ENCODE data around the gene TBRG4. TPM values are rescaled to one million over a fixed set of nuclear protein-coding genes. Genes with fewer than 3 reads are reported as not detected.

Gene TBRG4
- polyA plus RNA-seq, 1 donor from 2014 or later = 52.8 TPM

DNA sequence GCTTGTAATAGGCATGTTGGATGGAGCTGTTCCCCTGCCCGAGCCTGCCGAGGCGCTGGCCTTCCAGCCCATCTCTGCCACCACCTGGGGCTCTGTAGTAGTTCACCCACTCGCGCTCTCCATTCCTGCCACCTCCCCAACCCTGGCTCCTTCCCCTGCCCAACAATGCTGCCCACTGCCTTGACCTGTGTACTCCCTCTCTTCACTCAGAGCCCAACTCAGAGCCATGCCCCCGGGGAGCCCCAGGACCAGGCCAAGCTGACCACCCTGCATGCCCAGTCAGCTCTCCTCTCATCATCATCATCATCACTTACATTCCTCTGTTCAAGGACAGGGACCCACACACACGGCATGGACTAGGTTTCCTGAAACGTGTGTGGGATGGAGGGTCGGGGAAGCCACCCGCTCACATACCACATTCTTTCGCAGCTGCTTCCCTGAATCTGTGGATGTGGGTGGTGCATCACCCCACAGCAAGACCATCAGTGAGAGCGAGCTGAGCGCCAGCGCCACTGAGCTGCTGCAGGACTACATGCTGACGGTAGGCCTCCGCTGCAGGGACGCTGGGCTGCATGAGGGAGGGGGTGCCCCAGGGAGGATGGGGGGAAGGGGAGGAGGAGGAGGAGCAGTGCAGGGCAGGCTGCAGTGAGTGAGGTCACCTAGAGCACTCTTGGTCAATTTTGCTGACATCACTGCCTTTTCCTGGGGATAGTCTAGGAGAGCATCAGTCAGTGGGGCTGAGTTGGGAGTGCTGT is 38.3 kb downstream of the TBRG4 start:
- H3K9me2 ChIP-seq (ENCODE audit: insufficient read depth, low read length) = no peaks in the 10 kb centered on the region
- H3K4me3 ChIP-seq (ENCODE audit: low read length) = no peak overlapping the region
- H3K27me3 ChIP-seq (ENCODE audit: insufficient read depth, low read depth, low read length) = no peaks in the 10 kb centered on the region
- TF ChIP-seq RAD21 (conservative IDR thresholded peaks at IDR 0.05) (no peak), POLR2AphosphoS5 (IDR thresholded peaks at IDR 0.05) (peak; percentile 18)
- H3K4me2 ChIP-seq (ENCODE audit: low read length) = no peak overlapping the region
- no peak overlapping the region for H2AFZ ChIP-seq (ENCODE audit: low read depth, low read length)
- no peaks in the 10 kb centered on the region for H4K20me1 ChIP-seq (ENCODE audit: insufficient read depth)
- no peaks in the 10 kb centered on the region for H3K79me2 ChIP-seq (replicated peaks; ENCODE audit: insufficient read depth, low read length)
- peaks cover 3% of the 10 kb centered on the region for H3K36me3 ChIP-seq (ENCODE audit: insufficient read depth, low read length)
- peak overlapping the region; percentile 34 for H3K27ac ChIP-seq (ENCODE audit: low read length)
- no peaks in the 10 kb centered on the region for H3K9me3 ChIP-seq (ENCODE audit: low read length)
- H3K9ac ChIP-seq (ENCODE audit: low read length) = no peak overlapping the region
- H3F3A ChIP-seq (ENCODE audit: insufficient read depth, low read length, poor library complexity, severe bottlenecking) = no peaks in the 10 kb centered on the region

GRCh38 chr7:45072131-45073030 is 39.1 kb downstream of the TBRG4 start:
- no peak overlapping the region for H3K4me3 ChIP-seq (ENCODE audit: low read length)
- no peaks in the 10 kb centered on the region for H3F3A ChIP-seq (ENCODE audit: insufficient read depth, low read length, poor library complexity, severe bottlenecking)
- no peak overlapping the region for H3K4me2 ChIP-seq (ENCODE audit: low read length)
- H4K20me1 ChIP-seq (ENCODE audit: insufficient read depth) = no peaks in the 10 kb centered on the region
- no peaks in the 10 kb centered on the region for H3K9me3 ChIP-seq (ENCODE audit: low read length)
- H3K9me2 ChIP-seq (ENCODE audit: insufficient read depth, low read length) = no peaks in the 10 kb centered on the region
- no peak overlapping the region for H3K9ac ChIP-seq (ENCODE audit: low read length)
- no peaks in the 10 kb centered on the region for H3K27me3 ChIP-seq (ENCODE audit: insufficient read depth, low read depth, low read length)
- no peaks in the 10 kb centered on the region for H3K79me2 ChIP-seq (replicated peaks; ENCODE audit: insufficient read depth, low read length)
- TF ChIP-seq CTCF (IDR thresholded peaks at IDR 0.05; ENCODE audit: poor library complexity, severe bottlenecking) (no peak), MXI1 (conservative IDR thresholded peaks at IDR 0.05; ENCODE audit: poor library complexity, severe bottlenecking) (no peak), EZH2 (IDR thresholded peaks at IDR 0.05; ENCODE audit: borderline replicate concordance, insufficient read depth, low read length, poor library complexity, severe bottlenecking) (no peak), RAD21 (conservative IDR thresholded peaks at IDR 0.05) (no peak), TAF1 (IDR thresholded peaks at IDR 0.05; ENCODE audit: low read depth) (no peak), POLR2AphosphoS5 (IDR thresholded peaks at IDR 0.05) (no peak), SMC3 (conservative IDR thresholded peaks at IDR 0.05; ENCODE audit: poor library complexity) (no peak), REST (IDR thresholded peaks at IDR 0.05; ENCODE audit: borderline replicate concordance) (no peak), EP300 (conservative IDR thresholded peaks at IDR 0.05; ENCODE audit: poor library complexity, severe bottlenecking) (no peak)
- H3K36me3 ChIP-seq (ENCODE audit: insufficient read depth, low read length) = no peaks in the 10 kb centered on the region
- no peak overlapping the region for H2AFZ ChIP-seq (ENCODE audit: low read depth, low read length)
- no peak overlapping the region for H3K27ac ChIP-seq (ENCODE audit: low read length)
